Testis (tissue), 3 donors: ENCODE results near the gene EDC4. TPM values are rescaled to one million over a fixed set of nuclear protein-coding genes. Genes with fewer than 3 reads are reported as not detected.

Experiments
- DNase-seq: peaks from one replicate; pipeline ENCODE4 v3.0.0-alpha.2; 2019
- H3K27ac ChIP-seq, 2 donors: fragments of 200-600 bp; sonication (generic); one replicate each; pipeline ENCODE4 v1.5.1; 2019
- H3K27me3 ChIP-seq: fragments of 200-600 bp; sonication (generic); one replicate; pipeline ENCODE4 v1.5.1; 2019
- H3K36me3 ChIP-seq: fragments of 200-600 bp; sonication (generic); one replicate; pipeline ENCODE4 v1.5.1; 2017; ENCODE audit warnings: low read depth; ENCODE audit errors: missing control alignments
- H3K4me1 ChIP-seq: fragments of 200-600 bp; sonication (generic); one replicate; pipeline ENCODE4 v1.5.1; 2019
- H3K4me3 ChIP-seq, 2 donors: fragments of 200-600 bp; sonication (generic); one replicate each; pipeline ENCODE4 v1.5.1; 2017 to 2019
- H3K9me3 ChIP-seq: fragments of 200-600 bp; sonication (generic); one replicate; pipeline ENCODE4 v1.5.1; 2017
- POLR2A ChIP-seq: fragments of 450-650 bp; IDR thresholded peaks from one replicate; pipeline ENCODE4 v1.6.1; 2017; ENCODE audit warnings: antibody characterized with exemption, mild to moderate bottlenecking, moderate library complexity
- WGBS, 2 donors: methylation state at CpG; one replicate each; pipeline ENCODE4 v1.1.5; 2018; 5-methylcytosine and 5-hydroxymethylcytosine counted together
- intact Hi-C: fragments of 100-400 bp; cut with DNase I; formaldehyde crosslinking; loops from one replicate; pipeline ENCODE4 v1.15.1; 2023; ENCODE audit warnings: low total_unique reads
- polyA plus RNA-seq: library from polyadenylated mRNA; stranded (reverse); fragments of 350-450 nt; fragmentation: Illumina TruSeq; extraction: RNeasy Lipid Tissue Mini Kit (QIAGEN cat#74804); gene quantifications from one replicate; pipeline ENCODE4 v1.2.3, GENCODE V29; 2014; ENCODE audit warnings: low read depth, low replicate concordance; ENCODE audit not compliant: insufficient read depth
- total RNA-seq, 2 donors: library from RNA; depleted of rRNA; stranded (reverse); fragments of >200 nt; gene quantifications; one replicate each; pipeline ENCODE4 v1.2.3, GENCODE V29; 2016
- TF ChIP-seq, protein P1 (sequence below), 3 experiments: fragments of 450-650 bp in 2 of 3; fragments of 200-600 bp in 1 of 3; sonication (generic) in 1 of 3; IDR thresholded peaks; one replicate each; pipeline ENCODE4 v1.5.1; 2016 to 2019; ENCODE audit warnings: antibody characterized with exemption in 3 of 3, mild to moderate bottlenecking in 2 of 3, moderate library complexity in 1 of 3

The EDC4 gene
- total and polyA plus RNA-seq, 3 donors from 2014 or later = 96.7 to 107 (median 106) TPM

DNA sequence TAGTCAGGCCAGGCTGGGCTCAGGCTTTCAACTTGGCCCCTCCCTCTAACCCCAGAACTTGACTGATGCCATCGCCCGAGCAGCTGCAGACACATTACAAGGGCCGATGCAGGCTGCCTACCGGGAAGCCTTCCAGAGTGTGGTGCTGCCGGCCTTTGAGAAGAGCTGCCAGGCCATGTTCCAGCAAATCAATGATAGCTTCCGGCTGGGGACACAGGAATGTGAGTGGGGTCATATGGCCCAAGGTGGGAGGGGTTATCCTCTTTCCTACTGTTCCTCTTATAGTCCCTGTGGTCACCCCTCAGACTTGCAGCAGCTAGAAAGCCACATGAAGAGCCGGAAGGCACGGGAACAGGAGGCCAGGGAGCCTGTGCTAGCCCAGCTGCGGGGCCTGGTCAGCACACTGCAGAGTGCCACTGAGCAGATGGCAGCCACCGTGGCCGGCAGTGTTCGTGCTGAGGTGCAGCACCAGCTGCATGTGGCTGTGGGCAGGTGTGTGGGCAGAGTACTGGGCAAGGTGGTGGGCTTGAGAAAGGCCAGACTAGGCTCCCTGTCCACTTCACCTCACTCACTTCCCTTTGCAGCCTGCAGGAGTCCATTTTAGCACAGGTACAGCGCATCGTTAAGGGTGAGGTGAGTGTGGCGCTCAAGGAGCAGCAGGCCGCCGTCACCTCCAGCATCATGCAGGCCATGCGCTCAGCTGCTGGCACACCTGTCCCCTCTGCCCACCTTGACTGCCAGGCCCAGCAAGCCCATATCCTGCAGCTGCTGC, 9.7 kb downstream of the EDC4 start:
- no peaks in the 10 kb centered on the region for H3K9me3 ChIP-seq
- no peaks in the 10 kb centered on the region for H3K27me3 ChIP-seq
- no peak for DNase-seq
- TF ChIP-seq POLR2A = no peak
- TF ChIP-seq, protein P1, sequence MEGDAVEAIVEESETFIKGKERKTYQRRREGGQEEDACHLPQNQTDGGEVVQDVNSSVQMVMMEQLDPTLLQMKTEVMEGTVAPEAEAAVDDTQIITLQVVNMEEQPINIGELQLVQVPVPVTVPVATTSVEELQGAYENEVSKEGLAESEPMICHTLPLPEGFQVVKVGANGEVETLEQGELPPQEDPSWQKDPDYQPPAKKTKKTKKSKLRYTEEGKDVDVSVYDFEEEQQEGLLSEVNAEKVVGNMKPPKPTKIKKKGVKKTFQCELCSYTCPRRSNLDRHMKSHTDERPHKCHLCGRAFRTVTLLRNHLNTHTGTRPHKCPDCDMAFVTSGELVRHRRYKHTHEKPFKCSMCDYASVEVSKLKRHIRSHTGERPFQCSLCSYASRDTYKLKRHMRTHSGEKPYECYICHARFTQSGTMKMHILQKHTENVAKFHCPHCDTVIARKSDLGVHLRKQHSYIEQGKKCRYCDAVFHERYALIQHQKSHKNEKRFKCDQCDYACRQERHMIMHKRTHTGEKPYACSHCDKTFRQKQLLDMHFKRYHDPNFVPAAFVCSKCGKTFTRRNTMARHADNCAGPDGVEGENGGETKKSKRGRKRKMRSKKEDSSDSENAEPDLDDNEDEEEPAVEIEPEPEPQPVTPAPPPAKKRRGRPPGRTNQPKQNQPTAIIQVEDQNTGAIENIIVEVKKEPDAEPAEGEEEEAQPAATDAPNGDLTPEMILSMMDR (IDR thresholded peaks at IDR 0.05) = no peak
- intact Hi-C loops = no loop called here
- no peak overlapping the region for H3K27ac ChIP-seq
- H3K36me3 ChIP-seq = no peaks in the 10 kb centered on the region
- 76 to 80% methylated on average over 13 to 18 of the region's 18 CpGs for WGBS, 2 donors
- H3K4me3 ChIP-seq = no peak overlapping the region
- H3K4me1 ChIP-seq = peaks cover 10% of the 10 kb centered on the region

DNA sequence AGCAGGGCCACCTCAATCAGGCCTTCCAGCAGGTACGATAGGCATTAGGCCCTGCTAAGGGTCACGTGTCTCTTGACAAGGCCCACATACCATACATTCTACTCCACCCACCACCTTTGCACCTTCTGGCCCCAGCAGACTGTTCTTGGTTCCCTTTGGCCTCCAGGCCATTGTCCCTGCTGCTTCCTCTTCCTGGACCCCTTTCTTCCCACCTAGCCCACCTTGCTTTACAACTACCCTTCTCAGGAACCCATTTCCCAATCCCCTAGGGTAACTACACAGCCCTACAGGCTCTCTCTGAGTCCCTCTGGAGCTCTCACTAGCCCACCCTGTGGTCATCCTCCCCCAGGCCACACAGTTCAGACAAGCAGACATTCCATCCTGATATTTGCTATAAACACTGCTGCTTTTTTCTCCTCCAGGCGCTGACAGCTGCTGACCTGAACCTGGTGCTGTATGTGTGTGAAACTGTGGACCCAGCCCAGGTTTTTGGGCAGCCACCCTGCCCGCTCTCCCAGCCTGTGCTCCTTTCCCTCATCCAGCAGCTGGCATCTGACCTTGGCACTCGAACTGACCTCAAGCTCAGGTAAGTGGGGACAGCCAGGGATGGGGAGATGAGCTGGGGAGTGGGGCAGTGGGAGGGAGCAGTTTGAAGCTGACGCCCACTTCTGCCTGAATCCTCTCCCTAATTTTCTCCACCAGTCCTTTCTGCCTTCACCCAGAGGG, 10.5 kb downstream of the EDC4 start:
- Histone ChIP-seq H3K27ac (no peak overlapping the region), H3K9me3 (no peaks in the 10 kb centered on the region), H3K4me1 (peaks cover 10% of the 10 kb centered on the region), H3K36me3 (no peaks in the 10 kb centered on the region), H3K4me3 (no peak overlapping the region), H3K27me3 (no peaks in the 10 kb centered on the region)
- WGBS, 2 donors = 74 to 81% methylated on average over 5 to 6 of the region's 6 CpGs
- intact Hi-C loops = no loop called here
- no peak for DNase-seq
- no peak for TF ChIP-seq POLR2A
- TF ChIP-seq, protein P1 (IDR thresholded peaks at IDR 0.05) = no peak

DNA sequence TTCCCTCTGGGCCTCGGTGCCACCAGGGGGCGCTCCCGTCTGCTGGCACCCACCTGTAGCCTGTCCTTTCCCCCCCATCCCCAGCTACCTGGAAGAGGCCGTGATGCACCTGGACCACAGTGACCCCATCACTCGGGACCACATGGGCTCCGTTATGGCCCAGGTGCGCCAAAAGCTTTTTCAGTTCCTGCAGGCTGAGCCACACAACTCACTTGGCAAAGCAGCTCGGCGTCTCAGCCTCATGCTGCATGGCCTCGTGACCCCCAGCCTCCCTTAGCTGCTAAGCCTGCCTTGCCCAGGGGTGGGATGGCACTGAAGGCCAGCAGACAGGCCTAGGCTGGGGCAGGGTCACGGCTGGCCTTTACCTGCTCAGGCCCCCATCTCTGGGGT, 11.0 kb downstream of the EDC4 start:
- no peaks in the 10 kb centered on the region for H3K36me3 ChIP-seq
- 71 to 79% methylated on average over 9 to 11 of the region's 11 CpGs for WGBS, 2 donors
- H3K9me3 ChIP-seq = no peaks in the 10 kb centered on the region
- intact Hi-C loops = no loop called here
- H3K4me3 ChIP-seq = no peak overlapping the region
- H3K27ac ChIP-seq = peak overlapping the region in 1 of 2 donors; percentile 10
- no peaks in the 10 kb centered on the region for H3K27me3 ChIP-seq
- peaks cover 10% of the 10 kb centered on the region for H3K4me1 ChIP-seq
- TF ChIP-seq, protein P1 (IDR thresholded peaks at IDR 0.05) = peak; percentile 65 to 81 (median 79)
- no peak for TF ChIP-seq POLR2A
- peak; percentile 52 for DNase-seq

DNA sequence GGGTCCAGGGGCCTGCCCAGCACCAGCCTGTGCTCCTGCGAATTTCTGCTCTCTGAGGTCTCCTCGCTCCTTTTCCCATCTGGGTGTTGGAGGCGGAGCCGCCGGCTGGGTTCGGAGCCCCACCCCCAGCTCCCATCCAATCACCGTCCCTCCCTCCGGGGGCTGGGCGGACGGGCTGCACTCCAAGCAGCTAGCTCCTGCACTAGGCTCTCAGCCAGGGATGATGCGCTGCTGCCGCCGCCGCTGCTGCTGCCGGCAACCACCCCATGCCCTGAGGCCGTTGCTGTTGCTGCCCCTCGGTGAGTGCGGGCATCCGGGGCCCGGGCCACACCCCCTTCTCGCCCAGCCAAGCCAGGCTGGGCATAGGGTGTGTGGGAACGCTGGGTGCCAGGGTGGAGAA, 11.8 kb downstream of the EDC4 start, which contains the start of gene NRN1L:
Gene NRN1L, plus strand, starts transcription at position 202 of the 400 bp plus-strand sequence. Its CDS starts 19 bp downstream, at position 221.
- WGBS, 2 donors = 5 to 17% methylated on average over 10 to 18 of the region's 22 CpGs
- no peaks in the 10 kb centered on the region for H3K36me3 ChIP-seq
- peaks cover 10% of the 10 kb centered on the region for H3K4me1 ChIP-seq
- no peak within 1 kb of the TSS for H3K4me3 ChIP-seq
- DNase-seq = peak; percentile 93
- H3K27me3 ChIP-seq = no peaks in the 10 kb centered on the region
- TF ChIP-seq POLR2A = no peak
- TF ChIP-seq, protein P1 (IDR thresholded peaks at IDR 0.05) = no peak
- H3K9me3 ChIP-seq = no peaks in the 10 kb centered on the region
- intact Hi-C loops = no loop called here
- H3K27ac ChIP-seq = peak within 1 kb of the TSS in 1 of 2 donors; percentile 10
